Osteoblast (primary cell): Measurements from ENCODE around the gene OR2V2. TPM values are rescaled to one million over a fixed set of nuclear protein-coding genes. Genes with fewer than 3 reads are reported as not detected.
"Not testable (repeated sequence)": the region's sequence is repeated elsewhere in the genome, so short reads cannot be mapped to it uniquely, and the experiment has no call there.

Experiments used
- DNase-seq: peaks from one replicate; pipeline ENCODE4 v3.0.0; 2011; ENCODE audit warnings: low spot score, mixed read lengths; ENCODE audit not compliant: insufficient read length; ENCODE audit errors: missing footprints
- H2AFZ ChIP-seq: 2 replicates; pipeline ENCODE4 v1.6.0; 2011; ENCODE audit warnings: mild to moderate bottlenecking, low read length
- H3K27ac ChIP-seq: 2 replicates; pipeline ENCODE4 v1.5.1; 2011; ENCODE audit warnings: mild to moderate bottlenecking, low read depth, low read length, moderate library complexity
- H3K27me3 ChIP-seq: 2 replicates; pipeline ENCODE4 v1.6.0; 2012; ENCODE audit warnings: mild to moderate bottlenecking, control low read depth, inconsistent platforms, low read length, moderate library complexity; ENCODE audit not compliant: insufficient read depth
- H3K36me3 ChIP-seq: 2 replicates; pipeline ENCODE4 v1.5.1; 2011; ENCODE audit warnings: mild to moderate bottlenecking, low read length, control low read depth, moderate library complexity; ENCODE audit not compliant: insufficient read depth
- H3K4me1 ChIP-seq: 2 replicates; pipeline ENCODE4 v1.5.1; 2011; ENCODE audit warnings: mild to moderate bottlenecking, low read length, control low read depth, moderate library complexity; ENCODE audit not compliant: insufficient read depth
- H3K4me2 ChIP-seq: 2 replicates; pipeline ENCODE4 v1.6.0; 2011; ENCODE audit warnings: mild to moderate bottlenecking, low read length; ENCODE audit not compliant: insufficient read depth
- H3K4me3 ChIP-seq: fragments of 200-600 bp; sonication (generic); 3 replicates; pipeline ENCODE4 v1.5.1; 2012; ENCODE audit warnings: mild to moderate bottlenecking, low read length, inconsistent platforms; ENCODE audit not compliant: insufficient read depth
- H3K79me2 ChIP-seq: 2 replicates; pipeline ENCODE4 v1.6.0; 2012; ENCODE audit warnings: mild to moderate bottlenecking, low read length, control low read depth, inconsistent platforms; ENCODE audit not compliant: insufficient read depth
- H3K9me3 ChIP-seq: 2 replicates; pipeline ENCODE4 v1.5.1; 2011; ENCODE audit warnings: low read depth, low read length, control low read depth
- H4K20me1 ChIP-seq: 2 replicates; pipeline ENCODE4 v1.6.0; 2012; ENCODE audit warnings: mild to moderate bottlenecking, low read length, control low read depth; ENCODE audit not compliant: insufficient read depth
- total RNA-seq: library from RNA; depleted of rRNA; stranded (reverse); fragments of >200 nt; gene quantifications from 2 replicates; pipeline ENCODE4 v1.2.3, GENCODE V29; 2012
- TF ChIP-seq, protein P1 (sequence below): IDR thresholded peaks from 2 replicates; pipeline ENCODE4 v1.5.1; 2011; ENCODE audit warnings: mild to moderate bottlenecking, low read depth, low read length, moderate library complexity; ENCODE audit errors: extremely low read depth

The OR2V2 gene
- total RNA-seq, 1 donor = not detected

GRCh38 chr5:181158869-181159268 is 11.5 kb downstream of the OR2V2 start:
- DNase-seq = no peak
- Histone ChIP-seq H3K4me1 (peaks cover 6% of the 10 kb centered on the region), H3K79me2 (no peaks in the 10 kb centered on the region), H3K36me3 (no peaks in the 10 kb centered on the region), H4K20me1 (no peaks in the 10 kb centered on the region), H3K27me3 (peaks cover 15% of the 10 kb centered on the region), H3K4me3 (no peak overlapping the region), H3K9me3 (no peaks in the 10 kb centered on the region), H3K27ac (no peak overlapping the region), H3K4me2 (no peak overlapping the region), H2AFZ (no peak overlapping the region)
- TF ChIP-seq, protein P1, sequence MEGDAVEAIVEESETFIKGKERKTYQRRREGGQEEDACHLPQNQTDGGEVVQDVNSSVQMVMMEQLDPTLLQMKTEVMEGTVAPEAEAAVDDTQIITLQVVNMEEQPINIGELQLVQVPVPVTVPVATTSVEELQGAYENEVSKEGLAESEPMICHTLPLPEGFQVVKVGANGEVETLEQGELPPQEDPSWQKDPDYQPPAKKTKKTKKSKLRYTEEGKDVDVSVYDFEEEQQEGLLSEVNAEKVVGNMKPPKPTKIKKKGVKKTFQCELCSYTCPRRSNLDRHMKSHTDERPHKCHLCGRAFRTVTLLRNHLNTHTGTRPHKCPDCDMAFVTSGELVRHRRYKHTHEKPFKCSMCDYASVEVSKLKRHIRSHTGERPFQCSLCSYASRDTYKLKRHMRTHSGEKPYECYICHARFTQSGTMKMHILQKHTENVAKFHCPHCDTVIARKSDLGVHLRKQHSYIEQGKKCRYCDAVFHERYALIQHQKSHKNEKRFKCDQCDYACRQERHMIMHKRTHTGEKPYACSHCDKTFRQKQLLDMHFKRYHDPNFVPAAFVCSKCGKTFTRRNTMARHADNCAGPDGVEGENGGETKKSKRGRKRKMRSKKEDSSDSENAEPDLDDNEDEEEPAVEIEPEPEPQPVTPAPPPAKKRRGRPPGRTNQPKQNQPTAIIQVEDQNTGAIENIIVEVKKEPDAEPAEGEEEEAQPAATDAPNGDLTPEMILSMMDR = no peak

GRCh38 chr5:181159286-181160151 is 12.1 kb downstream of the OR2V2 start:
- DNase-seq = peak; percentile 95
- TF ChIP-seq, protein P1 = peak; percentile 94
- Histone ChIP-seq H3K79me2 (no peaks in the 10 kb centered on the region), H3K4me1 (peaks cover 6% of the 10 kb centered on the region), H3K4me2 (peak overlapping the region; percentile 81), H2AFZ (peak overlapping the region; percentile 94), H3K36me3 (no peaks in the 10 kb centered on the region), H4K20me1 (no peaks in the 10 kb centered on the region), H3K27ac (peak overlapping the region; percentile 73), H3K4me3 (no peak overlapping the region), H3K9me3 (no peaks in the 10 kb centered on the region), H3K27me3 (peaks cover 15% of the 10 kb centered on the region)

GRCh38 chr5:181160152-181160754 is 12.9 kb downstream of the OR2V2 start:
- Histone ChIP-seq H3K4me3 (peak overlapping the region; percentile 70), H3K9me3 (no peaks in the 10 kb centered on the region)

GRCh38 chr5:181160755-181161533 is 13.6 kb downstream of the OR2V2 start:
- H3K36me3 ChIP-seq, H3K9me3 ChIP-seq, H4K20me1 ChIP-seq, H3K79me2 ChIP-seq, H3K4me1 ChIP-seq: not testable (repeated sequence)
- H3K4me3 ChIP-seq = peak overlapping the region; percentile 31
- H3K4me2 ChIP-seq = peak overlapping the region; percentile 42
- H3K27ac ChIP-seq = peak overlapping the region; percentile 51
- peak; percentile 86 for DNase-seq
- H3K27me3 ChIP-seq = peaks cover 15% of the 10 kb centered on the region
- peak overlapping the region; percentile 80 for H2AFZ ChIP-seq

More at GRCh38 chr5:181160152-181160754, 12.9 kb downstream of the OR2V2 start:
- Histone ChIP-seq H3K4me1 (peaks cover 6% of the 10 kb centered on the region), H2AFZ (peak overlapping the region; percentile 94), H4K20me1 (no peaks in the 10 kb centered on the region), H3K79me2 (no peaks in the 10 kb centered on the region), H3K4me2 (peak overlapping the region; percentile 81), H3K36me3 (no peaks in the 10 kb centered on the region), H3K27ac (peak overlapping the region; percentile 73), H3K27me3 (peaks cover 15% of the 10 kb centered on the region)
- peak; percentile 89 for DNase-seq
- TF ChIP-seq, protein P1 = no peak
